Measurements from ENCODE around the gene PUS10.
"Not testable (repeated sequence)": the region's sequence is repeated elsewhere in the genome, so short reads cannot be mapped to it uniquely, and the experiment has no call there.

GRCh38 chr2:60932061-60932460, 86.0 kb downstream of the PUS10 start:
- TF ChIP-seq ZNF274 (IDR thresholded peaks at IDR 0.05; ENCODE audit: low read depth, low read length); YY1 (IDR thresholded peaks at IDR 0.05; ENCODE audit: insufficient read depth, insufficient read length): not testable (repeated sequence)

All from NT2/D1 (cell line).